ENCODE measurements around the gene MAU2. TPM values are rescaled to one million over a fixed set of nuclear protein-coding genes. Genes with fewer than 3 reads are reported as not detected.

Gene MAU2
- total and polyA plus RNA-seq, 4 donors, result 7.5 to 31.0 (median 17.9) TPM

- Histone ChIP-seq H3K4me3 (ENCODE audit: low read depth in 1 of 3, low read length in 3 of 3) (no peak overlapping the region), H3K36me3 (ENCODE audit: control insufficient read depth in 4 of 4, insufficient read depth in 3 of 4, low read depth in 1 of 4, low read length in 3 of 4) (peaks cover 7 to 27% (median 9%) of the 10 kb centered on the region in 4 donors), H3K27me3 (ENCODE audit: control insufficient read depth in 4 of 4, insufficient read depth in 4 of 4, low read length in 3 of 4) (no peaks in the 10 kb centered on the region), H3K9me3 (ENCODE audit: control insufficient read depth in 4 of 4, low read length in 3 of 4) (no peaks in the 10 kb centered on the region), H3K27ac (ENCODE audit: low read depth in 1 of 2, low read length in 2 of 2) (peak overlapping the region; percentile 32 to 86), H3K4me1 (ENCODE audit: control insufficient read depth in 4 of 4, insufficient read depth in 4 of 4, low read length in 3 of 4) (peaks cover 8 to 19% (median 15%) of the 10 kb centered on the region in 4 donors), H3K9ac (ENCODE audit: low read depth in 1 of 2, low read length in 2 of 2) (peak overlapping the region in 1 of 2 donors; percentile 1)
- 80% methylated on average over 19 of the region's 19 CpGs for WGBS
- no peak for TF ChIP-seq YY1 (IDR thresholded peaks at IDR 0.05)
- TF ChIP-seq EGR1 (IDR thresholded peaks at IDR 0.05; ENCODE audit: low read depth in 2 of 2), result no peak
- TF ChIP-seq HNF4A (conservative IDR thresholded peaks at IDR 0.05), result peak; percentile 5 to 58
- TF ChIP-seq GABPA (IDR thresholded peaks at IDR 0.05 in 1 of 2, conservative IDR thresholded peaks at IDR 0.05 in 1 of 2), result no peak
- TF ChIP-seq RXRA (IDR thresholded peaks at IDR 0.05), result peak; percentile 38 to 72
- DNase-seq (ENCODE audit: low spot score), result no peak
Measured at GRCh38 chr19:19296953-19297689, 23.5 kb upstream of the MAU2 start.

- H3K9me3 ChIP-seq (ENCODE audit: control insufficient read depth in 4 of 4, low read length in 3 of 4), result no peaks in the 10 kb centered on the region
- H3K4me1 ChIP-seq (ENCODE audit: control insufficient read depth in 4 of 4, insufficient read depth in 4 of 4, low read length in 3 of 4), result peaks cover 8 to 19% (median 15%) of the 10 kb centered on the region in 4 donors
- 59% methylated on average over 9 of the region's 9 CpGs for WGBS
- H3K9ac ChIP-seq (ENCODE audit: low read depth in 1 of 2, low read length in 2 of 2), result no peak overlapping the region
- no peak for DNase-seq (ENCODE audit: low spot score)
- no peak overlapping the region for H3K4me3 ChIP-seq (ENCODE audit: low read depth in 1 of 3, low read length in 3 of 3)
- TF ChIP-seq, protein P1, sequence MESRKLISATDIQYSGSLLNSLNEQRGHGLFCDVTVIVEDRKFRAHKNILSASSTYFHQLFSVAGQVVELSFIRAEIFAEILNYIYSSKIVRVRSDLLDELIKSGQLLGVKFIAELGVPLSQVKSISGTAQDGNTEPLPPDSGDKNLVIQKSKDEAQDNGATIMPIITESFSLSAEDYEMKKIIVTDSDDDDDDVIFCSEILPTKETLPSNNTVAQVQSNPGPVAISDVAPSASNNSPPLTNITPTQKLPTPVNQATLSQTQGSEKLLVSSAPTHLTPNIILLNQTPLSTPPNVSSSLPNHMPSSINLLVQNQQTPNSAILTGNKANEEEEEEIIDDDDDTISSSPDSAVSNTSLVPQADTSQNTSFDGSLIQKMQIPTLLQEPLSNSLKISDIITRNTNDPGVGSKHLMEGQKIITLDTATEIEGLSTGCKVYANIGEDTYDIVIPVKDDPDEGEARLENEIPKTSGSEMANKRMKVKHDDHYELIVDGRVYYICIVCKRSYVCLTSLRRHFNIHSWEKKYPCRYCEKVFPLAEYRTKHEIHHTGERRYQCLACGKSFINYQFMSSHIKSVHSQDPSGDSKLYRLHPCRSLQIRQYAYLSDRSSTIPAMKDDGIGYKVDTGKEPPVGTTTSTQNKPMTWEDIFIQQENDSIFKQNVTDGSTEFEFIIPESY (IDR thresholded peaks at IDR 0.05), result no peak
- peaks cover 9 to 27% (median 11%) of the 10 kb centered on the region in 4 donors for H3K36me3 ChIP-seq (ENCODE audit: control insufficient read depth in 4 of 4, insufficient read depth in 3 of 4, low read depth in 1 of 4, low read length in 3 of 4)
- H3K27me3 ChIP-seq (ENCODE audit: control insufficient read depth in 4 of 4, insufficient read depth in 4 of 4, low read length in 3 of 4), result no peaks in the 10 kb centered on the region
- H3K27ac ChIP-seq (ENCODE audit: low read depth in 1 of 2, low read length in 2 of 2), result peak overlapping the region in 1 of 2 donors; percentile 86
Measured at GRCh38 chr19:19297759-19298158, 22.9 kb upstream of the MAU2 start.

- Histone ChIP-seq H3K27me3 (ENCODE audit: control insufficient read depth in 4 of 4, insufficient read depth in 4 of 4, low read length in 3 of 4) (no peaks in the 10 kb centered on the region), H3K27ac (ENCODE audit: low read depth in 1 of 2, low read length in 2 of 2) (no peak overlapping the region), H3K36me3 (ENCODE audit: control insufficient read depth in 4 of 4, insufficient read depth in 3 of 4, low read depth in 1 of 4, low read length in 3 of 4) (peaks cover 7 to 48% (median 25%) of the 10 kb centered on the region in 4 donors), H3K4me1 (ENCODE audit: control insufficient read depth in 4 of 4, insufficient read depth in 4 of 4, low read length in 3 of 4) (peaks cover 8 to 18% (median 14%) of the 10 kb centered on the region in 4 donors), H3K9ac (ENCODE audit: low read depth in 1 of 2, low read length in 2 of 2) (no peak overlapping the region), H3K9me3 (ENCODE audit: control insufficient read depth in 4 of 4, low read length in 3 of 4) (no peaks in the 10 kb centered on the region), H3K4me3 (ENCODE audit: low read depth in 1 of 3, low read length in 3 of 3) (no peak overlapping the region)
- TF ChIP-seq FOXA1 (IDR thresholded peaks at IDR 0.05), result no peak
- TF ChIP-seq HNF4G (IDR thresholded peaks at IDR 0.05), result no peak
- no peak for TF ChIP-seq ATF3 (IDR thresholded peaks at IDR 0.05)
- TF ChIP-seq NR2F2 (IDR thresholded peaks at IDR 0.05), result no peak
- TF ChIP-seq, protein P2, sequence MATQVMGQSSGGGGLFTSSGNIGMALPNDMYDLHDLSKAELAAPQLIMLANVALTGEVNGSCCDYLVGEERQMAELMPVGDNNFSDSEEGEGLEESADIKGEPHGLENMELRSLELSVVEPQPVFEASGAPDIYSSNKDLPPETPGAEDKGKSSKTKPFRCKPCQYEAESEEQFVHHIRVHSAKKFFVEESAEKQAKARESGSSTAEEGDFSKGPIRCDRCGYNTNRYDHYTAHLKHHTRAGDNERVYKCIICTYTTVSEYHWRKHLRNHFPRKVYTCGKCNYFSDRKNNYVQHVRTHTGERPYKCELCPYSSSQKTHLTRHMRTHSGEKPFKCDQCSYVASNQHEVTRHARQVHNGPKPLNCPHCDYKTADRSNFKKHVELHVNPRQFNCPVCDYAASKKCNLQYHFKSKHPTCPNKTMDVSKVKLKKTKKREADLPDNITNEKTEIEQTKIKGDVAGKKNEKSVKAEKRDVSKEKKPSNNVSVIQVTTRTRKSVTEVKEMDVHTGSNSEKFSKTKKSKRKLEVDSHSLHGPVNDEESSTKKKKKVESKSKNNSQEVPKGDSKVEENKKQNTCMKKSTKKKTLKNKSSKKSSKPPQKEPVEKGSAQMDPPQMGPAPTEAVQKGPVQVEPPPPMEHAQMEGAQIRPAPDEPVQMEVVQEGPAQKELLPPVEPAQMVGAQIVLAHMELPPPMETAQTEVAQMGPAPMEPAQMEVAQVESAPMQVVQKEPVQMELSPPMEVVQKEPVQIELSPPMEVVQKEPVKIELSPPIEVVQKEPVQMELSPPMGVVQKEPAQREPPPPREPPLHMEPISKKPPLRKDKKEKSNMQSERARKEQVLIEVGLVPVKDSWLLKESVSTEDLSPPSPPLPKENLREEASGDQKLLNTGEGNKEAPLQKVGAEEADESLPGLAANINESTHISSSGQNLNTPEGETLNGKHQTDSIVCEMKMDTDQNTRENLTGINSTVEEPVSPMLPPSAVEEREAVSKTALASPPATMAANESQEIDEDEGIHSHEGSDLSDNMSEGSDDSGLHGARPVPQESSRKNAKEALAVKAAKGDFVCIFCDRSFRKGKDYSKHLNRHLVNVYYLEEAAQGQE (IDR thresholded peaks at IDR 0.05), result no peak
- TF ChIP-seq JUND (IDR thresholded peaks at IDR 0.05), result no peak
- TF ChIP-seq CTCF (IDR thresholded peaks at IDR 0.05; ENCODE audit: low read depth, low read length, missing input control), result no peak
- TF ChIP-seq, protein P3, sequence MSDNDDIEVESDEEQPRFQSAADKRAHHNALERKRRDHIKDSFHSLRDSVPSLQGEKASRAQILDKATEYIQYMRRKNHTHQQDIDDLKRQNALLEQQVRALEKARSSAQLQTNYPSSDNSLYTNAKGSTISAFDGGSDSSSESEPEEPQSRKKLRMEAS (IDR thresholded peaks at IDR 0.05), result no peak
- TF ChIP-seq RAD21 (IDR thresholded peaks at IDR 0.05), result no peak
- no peak for TF ChIP-seq HNF4A (conservative IDR thresholded peaks at IDR 0.05)
- no peak for TF ChIP-seq EGR1 (IDR thresholded peaks at IDR 0.05; ENCODE audit: low read depth in 2 of 2)
- no peak for TF ChIP-seq FOXA2 (IDR thresholded peaks at IDR 0.05)
- no peak for DNase-seq (ENCODE audit: low spot score)
- 98% methylated on average over 12 of the region's 12 CpGs for WGBS
Measured at GRCh38 chr19:19300613-19301012, 20.0 kb upstream of the MAU2 start.
